OCI-LY1 (cell line): ENCODE measurements around the gene GNAI2.

Source experiments
- H2AFZ ChIP-seq: fragments of 200-600 bp; sonication (generic), shearing (Covaris generic); 2 replicates; pipeline ENCODE4 v1.6.0; 2014; ENCODE audit warnings: antibody characterized with exemption, mild to moderate bottlenecking, low read length
- H3F3A ChIP-seq: fragments of 200-600 bp; sonication (generic), shearing (Covaris generic); 2 replicates; pipeline ENCODE4 v1.6.0; 2014; ENCODE audit warnings: mild to moderate bottlenecking, antibody characterized with exemption, low read length, moderate library complexity; ENCODE audit not compliant: insufficient read depth
- H3K27ac ChIP-seq: fragments of 200-600 bp; sonication (generic); 2 replicates; pipeline ENCODE4 v1.5.1; 2014; ENCODE audit warnings: low read length, mixed run types, mild to moderate bottlenecking, low read depth; ENCODE audit not compliant: poor library complexity, severe bottlenecking
- H3K27me3 ChIP-seq: fragments of 200-600 bp; sonication (generic); 2 replicates; pipeline ENCODE4 v1.6.0; 2014; ENCODE audit warnings: antibody characterized with exemption, mild to moderate bottlenecking, low read length, moderate library complexity; ENCODE audit not compliant: insufficient read depth
- H3K36me3 ChIP-seq: fragments of 200-600 bp; sonication (generic); 2 replicates; pipeline ENCODE4 v1.6.1; 2014; ENCODE audit warnings: mild to moderate bottlenecking, antibody characterized with exemption, low read length, moderate library complexity, mixed read lengths; ENCODE audit not compliant: insufficient read depth
- H3K4me1 ChIP-seq: fragments of 200-600 bp; sonication (generic); 2 replicates; pipeline ENCODE4 v1.5.1; 2014; ENCODE audit warnings: mild to moderate bottlenecking, low read length, moderate library complexity; ENCODE audit not compliant: insufficient read depth, severe bottlenecking
- H3K4me2 ChIP-seq: fragments of 200-600 bp; sonication (generic), shearing (Covaris generic); 2 replicates; pipeline ENCODE4 v1.6.1; 2014; ENCODE audit warnings: low read length
- H3K4me3 ChIP-seq: fragments of 200-600 bp; sonication (generic); 2 replicates; pipeline ENCODE4 v1.5.1; 2014; ENCODE audit warnings: low read length, low read depth, mild to moderate bottlenecking, mixed read lengths; ENCODE audit not compliant: poor library complexity, severe bottlenecking
- H3K79me2 ChIP-seq: fragments of 200-600 bp; shearing (Covaris generic); 2 replicates; pipeline ENCODE4 v1.6.1; 2016; ENCODE audit warnings: mixed run types, low read length, mixed read lengths; ENCODE audit not compliant: insufficient read depth
- H3K9ac ChIP-seq: fragments of 200-600 bp; sonication (generic), shearing (Covaris generic); 2 replicates; pipeline ENCODE4 v1.6.1; 2014; ENCODE audit warnings: mild to moderate bottlenecking, low read length, mixed read lengths
- H3K9me2 ChIP-seq: fragments of 200-600 bp; sonication (generic), shearing (Covaris generic); 2 replicates; pipeline ENCODE4 v1.6.1; 2014; ENCODE audit warnings: low read depth, mild to moderate bottlenecking, low read length, mixed read lengths
- H3K9me3 ChIP-seq: fragments of 200-600 bp; shearing (Covaris generic); 2 replicates; pipeline ENCODE4 v1.6.1; 2014; ENCODE audit warnings: low read length, mixed read lengths
- H4K20me1 ChIP-seq: fragments of 200-600 bp; sonication (generic), shearing (Covaris generic); 2 replicates; pipeline ENCODE4 v1.6.0; 2016; ENCODE audit warnings: mild to moderate bottlenecking, low read length; ENCODE audit not compliant: insufficient read depth
- CTCF ChIP-seq: fragments of 200-600 bp; sonication (generic), shearing (Covaris generic); IDR thresholded peaks from 2 replicates; pipeline ENCODE4 v1.5.1; 2017; ENCODE audit warnings: mild to moderate bottlenecking, antibody characterized with exemption, low read length, moderate library complexity, mixed read lengths
- EZH2 ChIP-seq: fragments of 200-600 bp; sonication (generic), shearing (Covaris generic); IDR thresholded peaks from 2 replicates; pipeline ENCODE4 v1.8.0; 2017; ENCODE audit warnings: borderline replicate concordance, mixed run types, mild to moderate bottlenecking, antibody characterized with exemption, low read length, moderate library complexity, mixed read lengths

The GNAI2 gene

GRCh38 chr3:50205413-50206276, 30.4 kb upstream of the GNAI2 start:
- Histone ChIP-seq H3K79me2 (no peaks in the 10 kb centered on the region), H3K9ac (no peak overlapping the region), H3K9me2 (no peaks in the 10 kb centered on the region), H3K4me3 (no peak overlapping the region), H3K27ac (no peak overlapping the region), H3F3A (no peaks in the 10 kb centered on the region), H3K4me1 (no peaks in the 10 kb centered on the region), H3K36me3 (no peaks in the 10 kb centered on the region), H3K27me3 (peaks cover 16% of the 10 kb centered on the region), H2AFZ (no peak overlapping the region), H3K9me3 (no peaks in the 10 kb centered on the region), H3K4me2 (peak overlapping the region; percentile 4; the same call in 1 of the 2 replicates), H4K20me1 (no peaks in the 10 kb centered on the region; the same call in 1 of the 2 replicates)
- TF ChIP-seq CTCF (no peak), EZH2 (no peak)

DNA sequence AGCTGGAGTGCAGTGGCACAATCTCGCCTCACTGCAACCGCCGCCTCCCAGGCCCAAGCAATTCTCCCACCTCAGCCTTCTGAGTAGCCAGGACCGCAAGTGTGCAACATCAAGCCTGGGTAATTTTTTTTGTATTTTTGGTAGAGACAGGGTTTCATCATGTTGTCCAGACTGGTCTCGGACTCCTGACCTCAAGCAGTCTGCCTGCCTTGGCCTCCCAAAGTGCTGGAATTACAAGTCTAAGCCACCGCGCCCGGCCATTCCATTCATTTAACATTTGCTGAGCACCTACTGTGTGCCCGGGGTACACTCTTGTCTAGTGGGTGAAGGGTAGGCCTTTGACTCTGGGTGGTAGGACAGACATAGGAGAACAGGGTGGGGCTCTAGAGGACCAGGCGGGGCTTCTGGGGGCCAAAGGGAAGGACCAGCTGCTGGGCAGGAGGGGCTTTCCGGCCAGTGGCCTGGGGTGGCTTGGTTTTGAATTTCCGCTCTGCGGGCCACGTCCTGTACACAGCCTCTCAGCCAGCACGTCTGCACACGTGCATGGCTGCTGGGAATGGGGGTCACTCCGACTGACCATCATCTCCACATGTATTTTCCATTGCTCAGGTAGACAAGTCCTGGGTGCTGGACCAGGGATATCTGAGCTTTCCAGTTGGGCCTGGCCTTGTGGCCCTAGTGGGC, 28.5 kb upstream of the GNAI2 start:
- TF ChIP-seq EZH2 (no peak), CTCF (no peak)

DNA sequence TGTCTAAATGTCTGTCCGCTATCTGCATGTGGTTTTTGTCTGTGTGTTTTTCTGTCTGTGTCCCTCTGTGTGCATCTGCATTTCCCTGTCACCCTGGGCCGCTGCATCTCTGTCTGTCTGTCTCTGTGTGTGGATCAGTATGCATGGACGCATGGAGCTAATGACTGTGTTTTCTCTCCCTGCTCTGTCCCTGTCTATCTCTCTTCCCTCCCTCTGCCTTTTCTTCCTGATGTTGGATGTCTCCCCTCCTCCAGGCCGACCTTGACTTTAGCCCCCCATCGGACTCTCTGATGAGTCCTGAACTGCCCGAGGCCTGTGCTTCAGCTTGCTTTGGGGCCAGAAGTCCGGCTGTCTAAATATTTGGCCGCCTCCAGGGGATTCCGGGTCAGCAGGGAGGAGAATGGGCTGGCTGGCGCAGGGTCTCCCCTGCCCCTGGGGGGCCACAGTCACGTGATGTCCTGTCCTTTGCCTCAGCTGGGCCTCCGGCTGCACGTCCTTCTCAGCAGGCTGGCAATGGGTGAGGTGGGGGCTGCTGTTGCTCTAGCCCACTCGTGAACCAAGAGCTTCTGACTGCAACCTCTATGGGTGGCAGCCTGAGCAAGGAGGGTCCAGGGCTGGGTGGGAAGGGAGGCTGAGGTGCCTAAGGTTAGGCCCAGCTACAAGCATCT, 27.2 kb upstream of the GNAI2 start:
- TF ChIP-seq CTCF: no peak
- TF ChIP-seq EZH2: no peak
- Histone ChIP-seq H3K9ac (no peak overlapping the region), H3F3A (no peaks in the 10 kb centered on the region)

More for the DNA sequence above, 28.5 kb upstream of the GNAI2 start:
- no peak overlapping the region for H3K27ac ChIP-seq
- H3F3A ChIP-seq: no peaks in the 10 kb centered on the region
- no peaks in the 10 kb centered on the region for H3K79me2 ChIP-seq
- no peaks in the 10 kb centered on the region for H3K9me3 ChIP-seq
- no peaks in the 10 kb centered on the region for H3K36me3 ChIP-seq
- no peak overlapping the region for H3K4me2 ChIP-seq
- H3K4me3 ChIP-seq: no peak overlapping the region
- no peaks in the 10 kb centered on the region for H3K9me2 ChIP-seq
- H3K4me1 ChIP-seq: no peaks in the 10 kb centered on the region
- no peak overlapping the region for H3K9ac ChIP-seq
- no peak overlapping the region for H2AFZ ChIP-seq
- peaks cover 12% of the 10 kb centered on the region for H3K27me3 ChIP-seq
- no peaks in the 10 kb centered on the region; the same call in 1 of the 2 replicates for H4K20me1 ChIP-seq

More for the DNA sequence above, 27.2 kb upstream of the GNAI2 start:
- Histone ChIP-seq H3K9me2 (no peaks in the 10 kb centered on the region), H3K79me2 (no peaks in the 10 kb centered on the region), H3K4me1 (no peaks in the 10 kb centered on the region), H3K36me3 (no peaks in the 10 kb centered on the region), H3K4me2 (no peak overlapping the region), H3K4me3 (no peak overlapping the region), H3K9me3 (no peaks in the 10 kb centered on the region), H3K27me3 (peaks cover 12% of the 10 kb centered on the region), H3K27ac (no peak overlapping the region), H2AFZ (no peak overlapping the region), H4K20me1 (no peaks in the 10 kb centered on the region; the same call in 1 of the 2 replicates)
